H1 (cell line): ENCODE results near the gene ITGAE. TPM values are rescaled to one million over a fixed set of nuclear protein-coding genes. Genes with fewer than 3 reads are reported as not detected.

Experiments
- CHD7 ChIP-seq: fragments of 300-600 bp; sonication (generic); IDR thresholded peaks from 2 replicates; pipeline ENCODE4 v1.7.1; 2012; ENCODE audit warnings: low read length, moderate library complexity, mild to moderate bottlenecking, inconsistent platforms; ENCODE audit not compliant: insufficient replicate concordance
- E2F6 ChIP-seq: IDR thresholded peaks from 2 replicates; pipeline ENCODE4 v1.6.1; 2012; ENCODE audit warnings: inconsistent platforms
- GTF2F1 ChIP-seq: IDR thresholded peaks from 2 replicates; pipeline ENCODE4 v1.6.1; 2012; ENCODE audit warnings: low read depth, low read length, improper control_type of control experiment, borderline replicate concordance
- polyA plus RNA-seq, 7 experiments: library from polyadenylated mRNA; depleted of rRNA in 3 of 7; stranded (reverse) in 5 of 7; unstranded in 2 of 7; fragments of >200 nt in 5 of 7; fragments of 200-250 nt in 2 of 7; gene quantifications; 1 replicate in 5 of 7; 2 replicates in 1 of 7; 4 replicates in 1 of 7; pipeline versions ENCODE4 v1.2.1 to v1.2.3, GENCODE V29; 2011 to 2013; ENCODE audit warnings: missing spikeins in 2 of 7, mixed read lengths in 2 of 7
- total RNA-seq: library from RNA; stranded (reverse); fragmentation: NEBNext Ultra II Directional; extraction: Animal tissue kit (Norgen Biotek cat#: 25700); gene quantifications from 2 replicates; pipeline ENCODE4 v1.2.1, GENCODE V29; 2021

ITGAE gene
- total and polyA plus RNA-seq, 2 of the 8 experiments (the other 6 are each of a cell fraction or from before 2014, with no cell fraction given), result 23.2 to 43.1 TPM

DNA sequence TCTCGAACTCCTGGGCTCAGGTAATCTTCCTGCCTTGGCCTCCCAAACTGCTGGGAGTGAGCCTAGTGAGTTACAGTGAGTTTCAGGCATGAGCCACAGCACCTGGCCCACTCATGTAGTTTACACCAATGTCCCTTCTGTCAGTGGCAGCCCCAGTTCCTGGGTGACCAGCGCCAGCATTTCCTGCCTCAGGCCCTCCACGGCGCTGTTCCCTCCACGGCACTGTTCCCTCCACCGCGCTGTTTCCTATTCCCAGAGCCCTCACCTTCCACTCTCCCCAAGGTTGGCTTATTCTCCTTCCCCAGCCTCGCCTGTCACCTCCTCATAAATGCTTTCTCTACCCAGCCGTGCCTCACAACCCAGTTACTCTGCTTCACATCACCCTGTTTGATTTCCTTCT is 32.6 kb downstream of the ITGAE start (continued):
- TF ChIP-seq CHD7 (no peak), GTF2F1 (no peak), E2F6 (no peak)
- TF ChIP-seq, all 59 proteins: peak for 0
